OCI-LY3 (cell line): ENCODE measurements around the gene ENC1.

Experiments used
- CTCF ChIP-seq: fragments of 200-600, 300-600 bp; sonication (generic); IDR thresholded peaks from 2 replicates; pipeline ENCODE4 v1.5.1; 2014; ENCODE audit warnings: antibody characterized with exemption, low read length, low read depth
- EZH2phosphoT487 ChIP-seq: fragments of 200-600 bp; shearing (Covaris generic); IDR thresholded peaks from 2 replicates; pipeline ENCODE4 v1.6.1; 2018; ENCODE audit warnings: antibody characterized with exemption, mixed run types, low read depth

DNA sequence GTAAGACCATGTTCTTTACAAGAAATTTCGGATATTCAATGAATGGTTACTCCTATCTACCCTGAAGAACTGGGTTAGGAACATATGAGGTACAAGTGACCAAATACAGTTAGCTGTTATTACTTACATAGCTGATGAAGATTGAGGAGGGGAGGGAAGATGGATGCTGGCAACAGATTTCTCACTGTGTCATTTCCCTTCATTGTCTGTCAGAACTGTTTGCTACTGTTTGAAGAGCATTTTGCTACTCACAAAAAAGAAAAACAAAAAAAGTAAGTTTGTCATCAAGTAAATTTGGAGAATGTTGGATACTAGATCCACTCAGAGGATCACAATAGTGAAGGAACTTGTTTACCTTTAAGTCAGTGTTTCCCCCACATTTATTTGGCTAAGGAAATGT is 53.7 kb downstream of the ENC1 start:
- TF ChIP-seq CTCF (no peak), EZH2phosphoT487 (no peak)
